HEK293 (cell line): ENCODE measurements around the gene MAPKAPK3.

Experiments used
- HOXA7 ChIP-seq: sonication (generic); formaldehyde crosslinking; IDR thresholded peaks from 2 replicates; pipeline ENCODE4 v1.8.1; 2022; ENCODE audit warnings: missing genetic modification reagents, borderline replicate concordance
- KLF16 ChIP-seq: fragments of 450-650 bp; formaldehyde crosslinking; IDR thresholded peaks from 2 replicates; pipeline ENCODE4 v1.5.1; 2017; ENCODE audit warnings: missing biosample characterization, missing genetic modification characterization
- ZNF10 ChIP-seq: fragments of 450-650 bp; formaldehyde crosslinking; IDR thresholded peaks from 2 replicates; pipeline ENCODE4 v1.5.1; 2017; ENCODE audit warnings: missing biosample characterization, missing genetic modification characterization
- ZNF548 ChIP-seq: fragments of 450-650 bp; formaldehyde crosslinking; IDR thresholded peaks from 2 replicates; pipeline ENCODE4 v1.5.1; 2016; ENCODE audit warnings: missing biosample characterization, missing genetic modification characterization
- ZNF549 ChIP-seq: fragments of 450-650 bp; IDR thresholded peaks from 2 replicates; pipeline ENCODE4 v1.5.1; 2018; ENCODE audit warnings: missing biosample characterization, missing genetic modification characterization, mild to moderate bottlenecking, inconsistent platforms, moderate library complexity
- ZNF76 ChIP-seq: fragments of 450-650 bp; formaldehyde crosslinking; IDR thresholded peaks from 2 replicates; pipeline ENCODE4; 2016; ENCODE audit warnings: low read depth, missing biosample characterization, missing genetic modification characterization, borderline replicate concordance
- TF ChIP-seq, protein P1 (sequence below): fragments of 450-650 bp; formaldehyde crosslinking; IDR thresholded peaks from 2 replicates; pipeline ENCODE4 v1.5.1; 2017; ENCODE audit warnings: missing biosample characterization, missing genetic modification characterization
- TF ChIP-seq, protein P2 (sequence below): fragments of 450-650 bp; formaldehyde crosslinking; IDR thresholded peaks from 2 replicates; pipeline ENCODE4 v1.5.1; 2016; ENCODE audit warnings: missing biosample characterization, missing genetic modification characterization, low read depth
- TF ChIP-seq, protein P3 (sequence below): fragments of 450-650 bp; formaldehyde crosslinking; IDR thresholded peaks from 2 replicates; pipeline ENCODE4 v1.5.1; 2016; ENCODE audit warnings: missing biosample characterization, missing genetic modification characterization

DNA sequence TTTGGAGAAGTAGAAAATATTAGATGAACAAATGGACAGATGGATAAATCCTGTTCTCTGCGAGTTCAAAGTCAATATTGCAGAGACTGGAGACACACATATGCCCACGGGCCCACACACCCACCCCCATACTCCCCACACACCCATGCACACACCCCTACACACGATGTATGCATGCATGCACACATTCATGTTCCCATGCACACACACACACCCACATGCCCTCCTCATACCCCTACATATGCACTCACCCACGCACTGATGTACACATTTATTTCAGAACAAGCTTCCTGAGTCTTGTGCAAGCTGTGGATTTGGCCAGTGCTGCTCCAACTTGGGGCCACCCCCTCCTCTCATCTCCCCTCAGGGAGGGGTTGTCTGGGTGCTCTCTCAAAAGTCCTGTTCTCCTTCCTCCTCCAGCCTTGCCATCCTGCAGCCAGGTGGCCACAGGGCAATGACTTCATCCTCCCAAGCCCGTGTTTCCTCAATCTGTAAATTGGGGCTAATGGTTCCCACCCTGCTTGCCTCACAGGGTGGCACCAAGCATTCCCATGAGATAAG is 16.4 kb downstream of the MAPKAPK3 start:
- no peak for TF ChIP-seq ZNF10 (tag by site-specific recombination)
- TF ChIP-seq, protein P1, sequence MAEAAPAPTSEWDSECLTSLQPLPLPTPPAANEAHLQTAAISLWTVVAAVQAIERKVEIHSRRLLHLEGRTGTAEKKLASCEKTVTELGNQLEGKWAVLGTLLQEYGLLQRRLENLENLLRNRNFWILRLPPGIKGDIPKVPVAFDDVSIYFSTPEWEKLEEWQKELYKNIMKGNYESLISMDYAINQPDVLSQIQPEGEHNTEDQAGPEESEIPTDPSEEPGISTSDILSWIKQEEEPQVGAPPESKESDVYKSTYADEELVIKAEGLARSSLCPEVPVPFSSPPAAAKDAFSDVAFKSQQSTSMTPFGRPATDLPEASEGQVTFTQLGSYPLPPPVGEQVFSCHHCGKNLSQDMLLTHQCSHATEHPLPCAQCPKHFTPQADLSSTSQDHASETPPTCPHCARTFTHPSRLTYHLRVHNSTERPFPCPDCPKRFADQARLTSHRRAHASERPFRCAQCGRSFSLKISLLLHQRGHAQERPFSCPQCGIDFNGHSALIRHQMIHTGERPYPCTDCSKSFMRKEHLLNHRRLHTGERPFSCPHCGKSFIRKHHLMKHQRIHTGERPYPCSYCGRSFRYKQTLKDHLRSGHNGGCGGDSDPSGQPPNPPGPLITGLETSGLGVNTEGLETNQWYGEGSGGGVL, result no peak
- TF ChIP-seq, protein P2, sequence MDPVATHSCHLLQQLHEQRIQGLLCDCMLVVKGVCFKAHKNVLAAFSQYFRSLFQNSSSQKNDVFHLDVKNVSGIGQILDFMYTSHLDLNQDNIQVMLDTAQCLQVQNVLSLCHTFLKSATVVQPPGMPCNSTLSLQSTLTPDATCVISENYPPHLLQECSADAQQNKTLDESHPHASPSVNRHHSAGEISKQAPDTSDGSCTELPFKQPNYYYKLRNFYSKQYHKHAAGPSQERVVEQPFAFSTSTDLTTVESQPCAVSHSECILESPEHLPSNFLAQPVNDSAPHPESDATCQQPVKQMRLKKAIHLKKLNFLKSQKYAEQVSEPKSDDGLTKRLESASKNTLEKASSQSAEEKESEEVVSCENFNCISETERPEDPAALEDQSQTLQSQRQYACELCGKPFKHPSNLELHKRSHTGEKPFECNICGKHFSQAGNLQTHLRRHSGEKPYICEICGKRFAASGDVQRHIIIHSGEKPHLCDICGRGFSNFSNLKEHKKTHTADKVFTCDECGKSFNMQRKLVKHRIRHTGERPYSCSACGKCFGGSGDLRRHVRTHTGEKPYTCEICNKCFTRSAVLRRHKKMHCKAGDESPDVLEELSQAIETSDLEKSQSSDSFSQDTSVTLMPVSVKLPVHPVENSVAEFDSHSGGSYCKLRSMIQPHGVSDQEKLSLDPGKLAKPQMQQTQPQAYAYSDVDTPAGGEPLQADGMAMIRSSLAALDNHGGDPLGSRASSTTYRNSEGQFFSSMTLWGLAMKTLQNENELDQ (tag by site-specific recombination), result no peak
- TF ChIP-seq, protein P3, sequence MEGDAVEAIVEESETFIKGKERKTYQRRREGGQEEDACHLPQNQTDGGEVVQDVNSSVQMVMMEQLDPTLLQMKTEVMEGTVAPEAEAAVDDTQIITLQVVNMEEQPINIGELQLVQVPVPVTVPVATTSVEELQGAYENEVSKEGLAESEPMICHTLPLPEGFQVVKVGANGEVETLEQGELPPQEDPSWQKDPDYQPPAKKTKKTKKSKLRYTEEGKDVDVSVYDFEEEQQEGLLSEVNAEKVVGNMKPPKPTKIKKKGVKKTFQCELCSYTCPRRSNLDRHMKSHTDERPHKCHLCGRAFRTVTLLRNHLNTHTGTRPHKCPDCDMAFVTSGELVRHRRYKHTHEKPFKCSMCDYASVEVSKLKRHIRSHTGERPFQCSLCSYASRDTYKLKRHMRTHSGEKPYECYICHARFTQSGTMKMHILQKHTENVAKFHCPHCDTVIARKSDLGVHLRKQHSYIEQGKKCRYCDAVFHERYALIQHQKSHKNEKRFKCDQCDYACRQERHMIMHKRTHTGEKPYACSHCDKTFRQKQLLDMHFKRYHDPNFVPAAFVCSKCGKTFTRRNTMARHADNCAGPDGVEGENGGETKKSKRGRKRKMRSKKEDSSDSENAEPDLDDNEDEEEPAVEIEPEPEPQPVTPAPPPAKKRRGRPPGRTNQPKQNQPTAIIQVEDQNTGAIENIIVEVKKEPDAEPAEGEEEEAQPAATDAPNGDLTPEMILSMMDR, result no peak
- TF ChIP-seq HOXA7 (CRISPR knock-in tag), result no peak
- no peak for TF ChIP-seq KLF16
- TF ChIP-seq ZNF548 (tag by site-specific recombination), result no peak
- TF ChIP-seq ZNF76 (tag by site-specific recombination), result no peak
- no peak for TF ChIP-seq ZNF549
